Osteoblast (primary cell): ENCODE measurements around the gene AP1G2. TPM values are rescaled to one million over a fixed set of nuclear protein-coding genes. Genes with fewer than 3 reads are reported as not detected.

Experiments
- DNase-seq: peaks from one replicate; pipeline ENCODE4 v3.0.0; 2011; ENCODE audit warnings: low spot score, mixed read lengths; ENCODE audit not compliant: insufficient read length; ENCODE audit errors: missing footprints
- H2AFZ ChIP-seq: 2 replicates; pipeline ENCODE4 v1.6.0; 2011; ENCODE audit warnings: mild to moderate bottlenecking, low read length
- H3K27ac ChIP-seq: 2 replicates; pipeline ENCODE4 v1.5.1; 2011; ENCODE audit warnings: mild to moderate bottlenecking, low read depth, low read length, moderate library complexity
- H3K27me3 ChIP-seq: 2 replicates; pipeline ENCODE4 v1.6.0; 2012; ENCODE audit warnings: mild to moderate bottlenecking, control low read depth, inconsistent platforms, low read length, moderate library complexity; ENCODE audit not compliant: insufficient read depth
- H3K36me3 ChIP-seq: 2 replicates; pipeline ENCODE4 v1.5.1; 2011; ENCODE audit warnings: mild to moderate bottlenecking, low read length, control low read depth, moderate library complexity; ENCODE audit not compliant: insufficient read depth
- H3K4me1 ChIP-seq: 2 replicates; pipeline ENCODE4 v1.5.1; 2011; ENCODE audit warnings: mild to moderate bottlenecking, low read length, control low read depth, moderate library complexity; ENCODE audit not compliant: insufficient read depth
- H3K4me2 ChIP-seq: 2 replicates; pipeline ENCODE4 v1.6.0; 2011; ENCODE audit warnings: mild to moderate bottlenecking, low read length; ENCODE audit not compliant: insufficient read depth
- H3K4me3 ChIP-seq: fragments of 200-600 bp; sonication (generic); 3 replicates; pipeline ENCODE4 v1.5.1; 2012; ENCODE audit warnings: mild to moderate bottlenecking, low read length, inconsistent platforms; ENCODE audit not compliant: insufficient read depth
- H3K79me2 ChIP-seq: 2 replicates; pipeline ENCODE4 v1.6.0; 2012; ENCODE audit warnings: mild to moderate bottlenecking, low read length, control low read depth, inconsistent platforms; ENCODE audit not compliant: insufficient read depth
- H3K9me3 ChIP-seq: 2 replicates; pipeline ENCODE4 v1.5.1; 2011; ENCODE audit warnings: low read depth, low read length, control low read depth
- H4K20me1 ChIP-seq: 2 replicates; pipeline ENCODE4 v1.6.0; 2012; ENCODE audit warnings: mild to moderate bottlenecking, low read length, control low read depth; ENCODE audit not compliant: insufficient read depth
- total RNA-seq: library from RNA; depleted of rRNA; stranded (reverse); fragments of >200 nt; gene quantifications from 2 replicates; pipeline ENCODE4 v1.2.3, GENCODE V29; 2012
- TF ChIP-seq, protein P1 (sequence below): IDR thresholded peaks from 2 replicates; pipeline ENCODE4 v1.5.1; 2011; ENCODE audit warnings: mild to moderate bottlenecking, low read depth, low read length, moderate library complexity; ENCODE audit errors: extremely low read depth

AP1G2 gene
- total RNA-seq, 1 donor = 10.9 TPM

DNA sequence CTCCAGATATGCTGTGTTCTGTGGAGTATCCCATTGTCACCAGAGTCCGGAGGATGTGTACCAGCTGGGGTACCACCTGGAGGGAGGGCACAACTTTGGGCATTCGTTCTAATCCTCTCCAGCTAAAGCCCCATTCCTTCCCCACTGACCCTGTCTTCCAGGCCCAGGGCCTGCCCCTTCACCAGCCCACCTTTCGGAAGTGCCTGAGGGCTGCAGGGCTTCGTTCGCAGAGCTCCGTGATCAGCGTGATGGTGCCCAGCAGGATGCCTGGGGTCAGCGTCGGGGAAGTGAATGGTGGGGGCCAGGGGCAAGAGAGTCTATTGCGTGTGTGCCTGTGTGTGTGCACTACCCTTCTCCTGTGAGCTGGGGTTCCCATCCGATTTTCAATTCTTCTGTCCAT is 2.0 kb downstream of the AP1G2 start:
- Histone ChIP-seq H3K27ac (no peak overlapping the region), H3K4me3 (no peak overlapping the region), H3K27me3 (peaks cover 3% of the 10 kb centered on the region)

DNA sequence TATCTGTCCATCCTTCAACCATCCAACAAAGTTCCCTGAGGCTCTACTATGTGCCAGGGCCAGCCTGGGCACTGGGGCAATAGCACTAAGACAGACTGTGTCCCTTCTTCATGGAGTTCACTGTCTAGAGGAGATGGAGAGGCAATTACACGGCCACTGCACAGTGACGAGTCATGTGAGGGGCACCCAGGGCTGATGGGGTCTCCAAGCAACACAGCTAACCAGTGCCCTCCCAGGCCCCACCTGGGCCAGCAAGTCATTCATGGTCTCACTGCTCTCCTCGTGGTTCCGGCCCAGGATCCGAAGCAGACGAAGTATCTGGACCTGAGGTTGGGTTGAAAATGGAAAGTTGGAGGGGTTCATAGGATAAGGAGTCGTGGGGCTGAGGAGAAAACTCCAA is 2.7 kb downstream of the AP1G2 start:
- Histone ChIP-seq H3K36me3 (peaks cover 6% of the 10 kb centered on the region), H3K79me2 (no peaks in the 10 kb centered on the region), H2AFZ (no peak overlapping the region), H4K20me1 (peaks cover 11% of the 10 kb centered on the region), H3K9me3 (no peaks in the 10 kb centered on the region), H3K4me3 (no peak overlapping the region), H3K27ac (no peak overlapping the region), H3K4me1 (peaks cover 15% of the 10 kb centered on the region), H3K4me2 (no peak overlapping the region), H3K27me3 (peaks cover 3% of the 10 kb centered on the region)
- peak; percentile 14 for DNase-seq
- TF ChIP-seq, protein P1, sequence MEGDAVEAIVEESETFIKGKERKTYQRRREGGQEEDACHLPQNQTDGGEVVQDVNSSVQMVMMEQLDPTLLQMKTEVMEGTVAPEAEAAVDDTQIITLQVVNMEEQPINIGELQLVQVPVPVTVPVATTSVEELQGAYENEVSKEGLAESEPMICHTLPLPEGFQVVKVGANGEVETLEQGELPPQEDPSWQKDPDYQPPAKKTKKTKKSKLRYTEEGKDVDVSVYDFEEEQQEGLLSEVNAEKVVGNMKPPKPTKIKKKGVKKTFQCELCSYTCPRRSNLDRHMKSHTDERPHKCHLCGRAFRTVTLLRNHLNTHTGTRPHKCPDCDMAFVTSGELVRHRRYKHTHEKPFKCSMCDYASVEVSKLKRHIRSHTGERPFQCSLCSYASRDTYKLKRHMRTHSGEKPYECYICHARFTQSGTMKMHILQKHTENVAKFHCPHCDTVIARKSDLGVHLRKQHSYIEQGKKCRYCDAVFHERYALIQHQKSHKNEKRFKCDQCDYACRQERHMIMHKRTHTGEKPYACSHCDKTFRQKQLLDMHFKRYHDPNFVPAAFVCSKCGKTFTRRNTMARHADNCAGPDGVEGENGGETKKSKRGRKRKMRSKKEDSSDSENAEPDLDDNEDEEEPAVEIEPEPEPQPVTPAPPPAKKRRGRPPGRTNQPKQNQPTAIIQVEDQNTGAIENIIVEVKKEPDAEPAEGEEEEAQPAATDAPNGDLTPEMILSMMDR = no peak

More for the DNA sequence above, 2.0 kb downstream of the AP1G2 start:
- peaks cover 12% of the 10 kb centered on the region for H3K4me1 ChIP-seq
- no peaks in the 10 kb centered on the region for H3K9me3 ChIP-seq
- peaks cover 7% of the 10 kb centered on the region for H4K20me1 ChIP-seq
- no peak overlapping the region for H3K4me2 ChIP-seq
- DNase-seq = peak; percentile 37
- no peaks in the 10 kb centered on the region for H3K36me3 ChIP-seq
- H2AFZ ChIP-seq = no peak overlapping the region
- H3K79me2 ChIP-seq = no peaks in the 10 kb centered on the region
- TF ChIP-seq, protein P1 = no peak

DNA sequence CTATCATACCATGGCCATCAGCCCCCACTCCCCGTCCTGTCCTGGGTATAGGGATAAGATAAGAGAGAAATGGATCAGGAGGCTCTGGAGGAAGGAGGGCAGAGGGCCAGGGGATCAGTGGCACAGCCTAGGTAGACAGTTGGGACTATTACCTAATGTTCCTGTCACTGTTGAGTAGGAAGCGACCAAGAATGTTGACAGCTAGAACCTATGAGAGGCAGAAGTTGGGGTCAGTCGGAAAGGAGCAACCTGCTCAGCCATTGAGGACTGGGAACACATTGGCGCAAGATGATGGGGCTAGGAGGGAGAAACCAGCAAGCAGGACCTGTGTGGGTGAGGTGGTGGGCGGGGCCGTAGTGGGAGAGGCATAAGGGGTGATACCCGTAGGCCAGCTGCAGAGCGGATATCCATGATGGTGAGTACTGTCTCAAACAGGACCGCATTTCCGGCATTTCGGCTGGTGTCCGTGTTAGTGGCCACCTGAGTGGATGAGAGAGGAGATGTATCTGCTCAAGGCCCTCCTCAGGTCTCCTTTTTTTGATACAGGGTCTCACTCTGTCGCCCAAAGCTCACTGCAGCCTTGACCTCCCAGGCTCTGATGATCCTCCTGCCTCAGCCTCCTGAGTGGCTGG is 3.3 kb downstream of the AP1G2 start:
- no peak overlapping the region for H2AFZ ChIP-seq
- DNase-seq = peak; percentile 71
- H3K4me2 ChIP-seq = no peak overlapping the region
- no peaks in the 10 kb centered on the region for H3K79me2 ChIP-seq
- peaks cover 18% of the 10 kb centered on the region for H3K4me1 ChIP-seq
- peaks cover 3% of the 10 kb centered on the region for H3K27me3 ChIP-seq
- H4K20me1 ChIP-seq = peaks cover 14% of the 10 kb centered on the region
- TF ChIP-seq, protein P1 = no peak
- H3K36me3 ChIP-seq = peaks cover 12% of the 10 kb centered on the region
- H3K27ac ChIP-seq = no peak overlapping the region
- no peaks in the 10 kb centered on the region for H3K9me3 ChIP-seq
- no peak overlapping the region for H3K4me3 ChIP-seq

DNA sequence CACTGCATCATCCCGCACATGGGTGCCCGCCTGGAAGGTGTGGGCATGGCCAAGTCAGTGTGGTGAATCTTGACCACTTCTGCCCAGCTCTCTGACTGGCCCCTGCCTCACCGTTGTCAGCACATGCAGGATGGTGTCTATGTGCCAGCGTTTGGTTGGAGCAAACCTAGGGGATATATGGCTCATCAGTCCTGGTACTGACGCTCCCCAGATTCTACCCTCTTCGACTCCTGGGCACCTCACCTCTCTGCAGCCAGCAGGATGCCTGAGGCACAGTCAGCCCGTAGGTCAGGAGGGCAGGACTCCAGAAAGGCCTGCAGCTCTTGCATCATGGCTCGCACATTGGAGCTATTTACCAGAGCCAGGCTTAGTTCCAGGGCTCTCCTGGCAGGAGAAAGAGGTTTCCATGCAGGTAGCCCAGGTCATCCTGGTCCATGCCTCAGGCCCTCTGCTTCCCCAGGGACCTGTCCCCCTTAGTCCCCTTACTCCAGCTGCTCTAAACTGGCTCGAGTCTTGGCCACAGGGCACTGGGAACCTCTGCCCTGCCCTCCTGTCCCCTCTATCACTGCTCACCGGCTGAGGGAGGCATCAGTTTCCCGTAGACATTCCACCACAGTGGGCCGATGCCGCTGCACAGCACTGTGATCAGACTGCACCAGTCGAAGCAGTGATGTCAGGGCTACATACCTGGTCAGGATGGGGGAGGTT is 4.0 kb downstream of the AP1G2 start:
- H3K27ac ChIP-seq = no peak overlapping the region
- H3K4me1 ChIP-seq = peaks cover 18% of the 10 kb centered on the region
- H3K4me3 ChIP-seq = no peak overlapping the region
- H4K20me1 ChIP-seq = peaks cover 20% of the 10 kb centered on the region
- peaks cover 19% of the 10 kb centered on the region for H3K36me3 ChIP-seq
- peaks cover 3% of the 10 kb centered on the region for H3K27me3 ChIP-seq
- no peaks in the 10 kb centered on the region for H3K9me3 ChIP-seq
- H3K79me2 ChIP-seq = no peaks in the 10 kb centered on the region
- H2AFZ ChIP-seq = no peak overlapping the region
- TF ChIP-seq, protein P1 = no peak
- no peak overlapping the region for H3K4me2 ChIP-seq
- peak; percentile 5 for DNase-seq
